ENCODE measurements around the gene TMEM35A.

The TMEM35A gene

GRCh38 chrX:101057093-101057714 is 21.5 kb upstream of the TMEM35A start:
- no peak for TF ChIP-seq CTCF (IDR thresholded peaks at IDR 0.05; ENCODE audit: borderline replicate concordance, control extremely low read depth, extremely low read depth, insufficient read depth, missing control alignments)
- in situ Hi-C loops (cut with MboI; ENCODE audit: low sequenced_read_pairs, unreplicated experiment), result no loop called here
- peak; percentile 53 for DNase-seq (ENCODE audit: low spot score)

DNA sequence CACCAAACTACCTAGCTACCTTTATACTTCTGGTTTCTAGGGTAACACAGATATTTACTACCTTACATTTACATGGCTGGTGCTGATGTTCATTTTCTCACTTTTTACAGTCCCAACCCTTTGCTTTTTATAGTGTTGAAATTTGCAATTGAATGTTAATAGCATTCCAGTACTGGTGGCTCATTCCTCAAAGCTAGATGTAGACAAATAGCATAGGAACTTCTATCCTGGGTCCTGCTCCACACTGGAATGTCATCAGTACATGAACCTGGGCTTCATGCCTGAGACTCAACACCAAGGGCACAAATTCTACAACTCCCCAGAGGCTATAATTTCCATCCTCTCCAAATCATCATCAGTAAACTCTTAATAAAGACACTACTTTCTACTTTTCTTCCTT is 16.5 kb upstream of the TMEM35A start:
- in situ Hi-C loops (cut with MboI; ENCODE audit: low sequenced_read_pairs, unreplicated experiment), result no loop called here
- no peak for DNase-seq (ENCODE audit: low spot score)
- no peak for TF ChIP-seq CTCF (IDR thresholded peaks at IDR 0.05; ENCODE audit: borderline replicate concordance, control extremely low read depth, extremely low read depth, insufficient read depth, missing control alignments)

DNA sequence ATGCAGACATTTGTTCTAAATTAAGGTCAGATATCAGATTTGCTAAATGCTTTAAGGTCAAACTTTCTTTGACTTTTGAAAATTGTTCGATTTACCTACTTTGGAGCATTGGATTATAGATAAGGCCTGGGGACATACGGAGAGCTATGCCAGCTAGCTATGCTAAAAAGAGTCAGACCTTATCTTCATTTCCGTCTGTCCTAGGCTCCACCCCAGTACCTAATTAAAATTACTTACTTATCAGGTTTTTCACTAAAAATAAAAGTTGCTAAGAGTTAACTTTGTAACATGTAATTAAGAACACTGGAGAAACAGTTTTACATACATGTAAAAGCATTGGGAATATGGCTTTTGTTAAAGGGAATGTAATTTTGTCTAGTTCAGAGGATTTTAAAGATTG is 7.1 kb upstream of the TMEM35A start:
- in situ Hi-C loops (cut with MboI; ENCODE audit: low sequenced_read_pairs, unreplicated experiment), result no loop called here
- no peak for DNase-seq (ENCODE audit: low spot score)
- no peak for TF ChIP-seq CTCF (IDR thresholded peaks at IDR 0.05; ENCODE audit: borderline replicate concordance, control extremely low read depth, extremely low read depth, insufficient read depth, missing control alignments)

- no peak for DNase-seq (ENCODE audit: low spot score)
- in situ Hi-C loops (cut with MboI; ENCODE audit: low sequenced_read_pairs, unreplicated experiment), result no loop called here
- TF ChIP-seq CTCF (IDR thresholded peaks at IDR 0.05; ENCODE audit: borderline replicate concordance, control extremely low read depth, extremely low read depth, insufficient read depth, missing control alignments), result no peak
Measured at GRCh38 chrX:101079736-101080270, 1.1 kb downstream of the TMEM35A start.

DNA sequence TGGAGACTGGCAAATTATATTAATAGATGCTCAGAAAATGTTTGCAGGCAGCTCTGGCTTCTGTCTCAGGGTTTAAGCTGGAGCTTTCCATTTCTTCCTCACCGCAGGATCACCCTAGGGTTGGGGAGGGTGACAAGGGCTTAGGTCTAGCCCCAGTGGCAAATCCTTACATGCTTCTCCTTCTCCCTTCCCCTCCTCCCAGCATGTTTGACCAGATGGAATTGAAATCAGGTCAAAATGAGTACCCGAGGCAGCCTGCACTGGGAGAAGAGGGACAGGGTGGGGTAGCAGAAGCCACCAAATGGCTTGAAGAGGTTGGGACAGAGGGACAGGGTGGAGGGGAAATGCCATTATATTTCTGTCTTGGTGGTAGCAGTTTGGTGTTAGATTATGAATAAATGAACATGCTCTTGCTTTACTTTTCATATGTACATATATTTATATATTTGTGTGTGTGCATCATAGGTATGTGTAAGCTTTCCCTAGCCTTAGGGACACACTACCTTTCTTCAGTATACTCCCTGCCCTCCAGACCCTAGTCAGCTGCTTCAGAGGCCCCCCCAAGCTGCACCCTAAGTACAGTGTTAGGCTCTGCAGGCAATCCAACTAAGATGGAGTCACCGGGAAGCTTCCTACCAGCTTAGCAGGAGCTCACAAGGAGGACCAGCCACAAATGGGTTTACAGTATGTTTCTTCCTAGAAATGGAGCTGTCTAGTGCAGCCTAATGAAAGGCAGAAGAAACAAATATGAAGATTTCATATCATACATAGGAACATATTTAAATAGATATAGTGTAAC is 1.8 kb downstream of the TMEM35A start:
- DNase-seq (ENCODE audit: low spot score), result no peak
- in situ Hi-C loops (cut with MboI; ENCODE audit: low sequenced_read_pairs, unreplicated experiment), result no loop called here
- no peak for TF ChIP-seq CTCF (IDR thresholded peaks at IDR 0.05; ENCODE audit: borderline replicate concordance, control extremely low read depth, extremely low read depth, insufficient read depth, missing control alignments)

DNA sequence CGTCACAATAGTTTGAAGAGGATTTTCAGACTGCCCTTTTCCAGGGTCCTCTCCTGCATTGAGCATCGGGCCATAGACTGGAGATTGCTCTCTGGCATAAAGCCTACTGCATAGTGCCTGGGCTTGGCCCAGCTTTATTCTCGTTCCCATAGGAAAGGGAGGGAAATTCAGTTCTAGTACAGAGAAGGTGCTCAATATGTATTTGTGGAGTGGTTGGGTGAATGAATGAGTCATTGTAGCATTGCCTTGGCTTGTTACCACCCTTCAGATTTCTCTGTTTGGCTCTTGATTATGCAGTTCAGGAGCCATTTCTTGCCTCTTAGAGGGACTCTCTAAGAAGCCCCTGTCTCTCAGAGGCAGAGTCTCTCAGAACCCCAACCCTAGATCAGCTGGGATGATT is 2.6 kb downstream of the TMEM35A start:
- DNase-seq (ENCODE audit: low spot score), result no peak
- TF ChIP-seq CTCF (IDR thresholded peaks at IDR 0.05; ENCODE audit: borderline replicate concordance, control extremely low read depth, extremely low read depth, insufficient read depth, missing control alignments), result no peak
- in situ Hi-C loops (cut with MboI; ENCODE audit: low sequenced_read_pairs, unreplicated experiment), result no loop called here
